Mesenteric fat pad (tissue), 1 donor: ENCODE results near the gene CASKIN1. TPM values are rescaled to one million over a fixed set of nuclear protein-coding genes. Genes with fewer than 3 reads are reported as not detected.

ENCODE experiments used
- DNase-seq: peaks from one replicate; pipeline ENCODE4 v3.0.0-alpha.2; 2020; ENCODE audit warnings: low spot score
- total RNA-seq: library from RNA; stranded (reverse); fragmentation: NEBNext Ultra II Directional; extraction: Animal tissue kit (Norgen Biotek cat#: 25700); gene quantifications from one replicate; pipeline ENCODE4 v1.2.1, GENCODE V29; 2021
- donor health status: DM: yes; HTN: yes; CAD: no.

CASKIN1 gene
- total RNA-seq, 1 donor from 2014 or later = 0.06 TPM

DNA sequence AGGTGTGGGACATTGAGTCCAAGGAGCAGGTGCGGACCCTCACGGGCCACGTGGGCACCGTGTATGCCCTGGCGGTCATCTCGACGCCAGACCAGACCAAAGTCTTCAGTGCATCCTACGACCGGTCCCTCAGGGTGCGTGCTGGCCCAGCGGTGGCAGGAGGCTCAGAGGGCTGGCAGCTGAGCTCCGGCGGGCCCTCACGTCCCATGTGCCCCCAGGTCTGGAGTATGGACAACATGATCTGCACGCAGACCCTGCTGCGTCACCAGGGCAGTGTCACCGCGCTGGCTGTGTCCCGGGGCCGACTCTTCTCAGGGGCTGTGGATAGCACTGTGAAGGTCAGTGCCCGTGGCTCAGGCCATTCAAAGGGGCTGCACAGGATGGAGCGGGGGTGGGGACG is 20.4 kb downstream of the CASKIN1 start:
- DNase-seq = no peak

DNA sequence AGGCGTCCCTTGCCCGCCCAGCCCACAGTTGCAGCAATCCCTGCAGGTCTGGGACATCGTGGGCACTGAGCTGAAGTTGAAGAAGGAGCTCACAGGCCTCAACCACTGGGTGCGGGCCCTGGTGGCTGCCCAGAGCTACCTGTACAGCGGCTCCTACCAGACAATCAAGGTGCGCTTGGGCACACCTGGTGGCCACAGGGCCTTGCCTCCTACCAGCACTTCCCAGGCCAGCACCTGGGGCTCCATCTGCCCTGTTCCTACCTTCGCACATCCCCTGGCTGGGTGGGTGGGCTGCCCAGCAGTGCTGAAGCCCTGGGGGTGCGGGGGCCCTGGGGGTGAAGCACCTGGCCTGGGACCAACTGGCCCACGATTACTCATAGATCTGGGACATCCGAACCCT is 21.0 kb downstream of the CASKIN1 start:
- DNase-seq = no peak

DNA sequence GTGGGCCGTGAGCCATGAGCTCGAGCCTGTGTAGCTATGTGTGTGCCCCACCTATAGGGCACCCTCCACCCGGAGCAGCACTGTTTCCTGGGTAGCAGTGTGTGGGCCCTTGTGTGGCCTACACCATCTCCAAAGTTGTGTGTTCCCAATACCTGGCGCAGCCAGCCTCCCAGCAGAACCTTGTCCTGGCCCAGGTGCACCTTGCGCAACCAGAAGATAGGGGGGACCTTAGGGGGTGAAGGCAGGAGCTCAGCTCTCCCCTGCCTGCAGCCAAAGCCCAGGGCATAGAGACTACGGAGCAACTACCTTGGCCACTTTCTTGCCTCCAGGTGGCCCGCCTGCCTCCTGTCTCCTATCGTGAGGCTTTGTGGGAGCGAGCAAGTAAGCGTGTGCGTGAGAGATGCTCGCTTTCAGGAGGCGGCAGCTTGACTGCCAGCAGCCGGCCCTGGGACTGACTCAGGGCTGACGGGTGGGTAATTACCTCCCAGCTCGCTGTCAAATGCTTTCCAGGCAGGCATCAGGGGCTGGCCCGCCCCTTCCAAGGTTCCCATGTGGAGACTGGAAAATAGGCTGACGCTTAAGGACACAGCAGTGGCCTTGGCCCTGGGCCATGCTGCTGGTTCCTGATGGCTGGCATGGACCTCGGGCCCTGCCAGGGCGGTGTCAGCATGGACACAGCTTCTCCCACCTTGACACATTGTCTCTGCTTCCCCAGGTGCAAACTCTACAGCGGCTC is 21.8 kb downstream of the CASKIN1 start:
- no peak for DNase-seq

- no peak for DNase-seq
These were observed 22.5 kb downstream of the CASKIN1 start for GRCh38 chr16:2173916-2174315.

GRCh38 chr16:2173366-2173765 is 23.0 kb downstream of the CASKIN1 start:
- DNase-seq = no peak

GRCh38 chr16:2172688-2173335 is 23.6 kb downstream of the CASKIN1 start:
- DNase-seq = no peak

DNA sequence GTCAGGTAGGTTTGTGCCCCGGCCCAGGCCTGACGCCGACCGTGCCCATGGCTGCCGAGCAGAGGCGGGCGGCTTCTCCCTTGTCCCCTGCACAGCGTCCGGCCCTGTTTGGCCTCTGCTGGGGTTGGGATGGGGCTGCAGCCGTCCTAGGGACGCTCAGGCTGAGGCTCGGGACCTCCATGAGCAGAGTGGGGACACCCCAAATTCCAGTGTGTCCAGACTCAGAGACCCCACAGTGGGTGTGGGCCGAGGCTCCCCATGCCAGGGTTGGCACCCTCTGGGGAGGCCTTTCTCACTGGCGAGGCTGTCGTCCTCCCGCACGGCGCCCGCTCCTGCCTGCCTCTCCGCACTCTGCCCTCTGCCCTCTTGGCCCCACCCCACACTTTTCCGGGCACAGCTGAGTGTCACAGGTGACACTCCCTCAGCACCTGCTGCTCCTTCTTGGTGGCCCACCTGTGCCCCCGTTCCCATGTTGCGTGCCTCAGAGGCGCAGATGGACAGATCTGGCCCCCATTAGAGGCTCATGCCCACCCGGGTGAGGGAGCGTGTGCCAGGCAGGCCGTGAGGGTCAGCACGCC is 24.7 kb downstream of the CASKIN1 start:
- DNase-seq = no peak

DNA sequence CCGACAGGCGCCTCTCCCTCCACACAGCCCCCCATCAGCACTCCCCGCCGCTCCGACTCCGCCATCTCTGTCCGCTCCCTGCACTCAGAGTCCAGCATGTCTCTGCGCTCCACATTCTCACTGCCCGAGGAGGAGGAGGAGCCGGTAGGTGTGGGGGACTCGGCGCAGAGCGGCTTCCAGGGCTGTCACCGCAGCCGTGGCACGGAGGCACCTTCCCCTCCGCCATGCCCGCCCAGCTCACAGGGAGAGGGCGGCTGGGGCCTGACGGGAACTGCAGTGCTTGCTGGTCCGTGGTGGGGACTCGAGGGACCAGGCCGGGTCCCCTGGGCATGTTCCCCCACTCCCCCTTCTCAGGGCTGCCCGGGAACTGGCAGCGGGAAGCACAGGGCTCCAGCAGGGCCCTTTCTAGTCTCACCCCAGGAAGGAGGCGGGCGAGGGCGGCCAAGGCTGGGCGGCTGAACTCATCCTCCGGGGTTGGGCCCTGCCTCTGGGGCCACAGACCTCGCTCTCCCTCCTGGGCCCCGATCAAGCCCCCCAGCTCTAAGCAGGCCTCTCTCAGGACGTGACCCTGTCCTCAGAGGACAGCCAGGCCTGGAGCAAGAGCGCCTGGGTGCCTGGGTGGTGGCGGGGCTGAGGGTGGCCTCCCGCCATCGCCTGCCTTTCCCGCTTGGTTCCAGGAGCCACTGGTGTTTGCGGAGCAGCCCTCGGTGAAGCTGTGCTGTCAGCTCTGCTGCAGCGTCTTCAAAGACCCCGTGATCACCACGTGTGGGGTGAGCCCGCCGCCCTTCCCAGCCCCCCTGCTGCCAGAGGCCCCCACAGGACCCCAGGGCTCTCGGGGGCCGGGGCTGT is 25.6 kb downstream of the CASKIN1 start:
- no peak for DNase-seq

GRCh38 chr16:2170080-2170479 is 26.3 kb downstream of the CASKIN1 start:
- DNase-seq = no peak

GRCh38 chr16:2167068-2167638 is 29.3 kb downstream of the CASKIN1 start:
- DNase-seq = no peak

- no peak for DNase-seq
These were observed 29.9 kb downstream of the CASKIN1 start for GRCh38 chr16:2166263-2167067.

GRCh38 chr16:2165861-2166260 is 30.5 kb downstream of the CASKIN1 start:
- DNase-seq = no peak

- DNase-seq = no peak
These were observed 33.1 kb downstream of the CASKIN1 start for GRCh38 chr16:2163211-2163881.

- DNase-seq = no peak
These were observed 33.7 kb downstream of the CASKIN1 start for GRCh38 chr16:2162676-2163118.

DNA sequence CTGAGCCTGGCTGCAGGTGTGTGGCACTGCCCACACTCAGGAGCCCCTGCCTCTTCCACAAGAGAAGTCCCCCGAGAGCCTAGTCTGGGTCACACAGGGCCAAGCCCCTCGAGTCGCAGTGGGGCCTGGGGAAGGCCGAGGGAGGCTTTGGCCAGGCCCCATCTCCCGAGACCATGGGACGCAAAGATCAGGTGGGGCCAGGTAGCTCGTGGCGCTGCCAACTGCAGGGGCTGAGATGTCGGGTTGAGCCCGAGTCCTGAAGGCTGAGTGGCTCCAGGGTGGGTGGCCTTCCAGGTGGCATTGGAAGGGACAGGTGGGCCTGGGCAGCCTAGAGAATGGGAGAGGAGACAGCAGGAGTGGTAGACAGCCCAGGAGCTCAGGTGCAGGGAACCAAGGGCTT is 34.5 kb downstream of the CASKIN1 start:
- DNase-seq = no peak

- DNase-seq = no peak
These were observed 35.4 kb downstream of the CASKIN1 start for GRCh38 chr16:2160915-2161551.

DNA sequence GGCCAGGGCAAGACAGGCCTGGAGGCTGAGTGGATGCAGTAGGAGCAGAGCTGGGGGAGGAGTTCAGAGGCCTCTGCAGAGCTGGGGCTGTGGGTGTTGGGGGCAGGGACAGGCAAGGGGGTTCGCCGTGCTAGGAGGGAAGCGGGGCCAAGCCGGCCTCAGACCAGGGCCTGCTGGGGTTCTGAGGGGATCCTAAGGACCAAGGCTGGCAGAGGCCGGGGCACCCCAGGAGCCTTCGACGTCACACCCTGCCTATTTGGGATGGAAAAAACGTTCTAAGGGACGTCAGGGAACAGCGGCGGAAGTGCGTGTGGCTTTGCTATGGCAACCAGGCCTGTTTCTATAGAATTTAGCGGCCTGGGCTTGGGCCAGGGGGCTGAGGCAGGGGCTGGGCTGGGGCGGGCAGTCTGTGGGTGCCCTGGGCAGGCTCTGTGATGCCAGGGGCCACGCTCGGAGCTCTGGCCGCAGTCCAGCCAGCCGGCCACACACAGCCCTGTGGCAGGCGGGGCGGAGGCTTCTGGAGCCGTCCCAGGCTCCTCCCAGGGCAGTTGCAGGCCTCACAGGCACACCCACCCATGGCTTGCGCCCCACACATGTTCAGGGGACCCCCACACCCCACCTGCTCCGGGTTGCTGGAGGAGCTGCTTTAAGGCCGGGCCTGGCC is 37.1 kb downstream of the CASKIN1 start:
- DNase-seq = no peak

DNA sequence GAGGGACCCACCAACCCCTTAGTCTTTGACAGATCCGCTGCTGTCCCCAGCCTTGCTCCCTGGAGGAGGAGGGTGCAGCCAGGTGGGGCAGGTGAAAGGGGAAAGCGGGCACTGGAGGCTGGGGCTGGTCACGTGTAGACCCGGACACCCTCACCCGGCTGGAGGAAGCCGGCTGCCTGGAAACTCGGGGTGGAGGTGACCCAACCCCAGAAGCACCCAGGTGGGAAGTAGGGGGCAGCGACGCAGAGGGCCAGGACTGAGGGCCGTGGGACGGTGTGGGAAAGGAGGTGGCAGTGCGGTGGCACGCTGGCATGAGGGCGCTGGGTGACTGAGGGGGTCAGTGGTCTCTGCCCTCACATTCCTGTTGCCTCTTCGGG is 38.2 kb downstream of the CASKIN1 start:
- no peak for DNase-seq
